NCI-H2196 (cell line): ENCODE data around the gene CTXND1.

Experiments
- DNase-seq: peaks from one replicate; lab custom pipeline; 2025; ENCODE audit not compliant: unreplicated experiment; lab: John Stamatoyannopoulos, UW

The CTXND1 gene

GRCh38 chr15:80183306-80183705 lies 68.7 kb downstream of the CTXND1 start:
- DNase-seq, result no peak

DNA sequence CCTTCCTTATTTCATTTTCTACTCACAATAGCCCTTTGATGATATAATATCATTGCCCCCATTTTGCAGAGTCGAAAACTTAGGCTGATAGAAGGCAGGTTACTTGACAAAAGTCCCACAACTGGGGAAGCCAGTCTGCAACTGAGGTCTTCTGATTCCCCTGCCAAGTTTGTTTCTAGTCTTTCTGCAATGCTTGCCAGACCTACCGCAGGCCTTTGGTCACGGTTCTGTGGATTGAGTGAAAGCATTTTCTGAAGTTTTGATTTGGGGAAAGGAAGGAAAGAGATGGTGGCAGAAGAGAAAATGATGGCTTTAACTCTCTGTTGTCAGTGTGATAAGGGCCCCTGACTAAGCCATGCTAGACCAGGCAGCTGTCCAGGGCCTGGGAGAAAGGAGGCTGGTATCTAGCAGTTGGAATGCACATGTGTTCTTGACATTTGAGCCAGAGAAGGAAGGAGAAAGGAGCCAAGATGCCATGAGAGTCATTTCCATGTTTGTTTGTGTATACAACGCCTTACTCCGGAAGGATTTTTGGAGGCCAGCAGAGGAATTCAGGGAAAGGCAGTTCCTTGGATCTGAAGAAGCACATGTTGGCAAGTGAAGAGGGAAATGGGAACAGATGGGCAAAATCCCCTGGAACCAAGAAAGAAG lies 69.3 kb downstream of the CTXND1 start:
- no peak for DNase-seq

GRCh38 chr15:80180986-80181385 lies 71.0 kb downstream of the CTXND1 start:
- no peak for DNase-seq

- DNase-seq, result no peak
Observed at GRCh38 chr15:80180468-80180867, 71.5 kb downstream of the CTXND1 start.

- no peak for DNase-seq
Observed at GRCh38 chr15:80179935-80180334, 72.1 kb downstream of the CTXND1 start.

GRCh38 chr15:80179025-80179759 lies 72.8 kb downstream of the CTXND1 start:
- DNase-seq, result no peak

DNA sequence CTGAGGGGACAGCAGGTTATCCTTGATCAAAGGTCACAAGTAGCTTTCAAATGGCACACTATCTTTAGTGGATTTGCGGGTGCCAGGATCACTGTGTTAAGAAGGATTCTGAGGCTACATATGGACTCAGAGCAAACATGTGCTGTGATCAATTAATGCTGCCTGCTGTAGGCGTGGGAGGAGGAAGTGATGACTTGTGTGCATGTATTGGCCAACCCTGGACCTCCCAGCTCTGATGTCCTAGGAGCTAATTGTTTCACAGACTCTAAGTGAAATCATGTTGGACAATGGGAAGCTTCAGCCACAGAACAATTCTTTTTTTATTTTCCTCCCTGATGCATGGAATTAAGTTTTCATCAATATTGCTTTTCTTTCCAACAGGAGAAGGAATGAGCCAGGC lies 74.9 kb downstream of the CTXND1 start:
- no peak for DNase-seq

DNA sequence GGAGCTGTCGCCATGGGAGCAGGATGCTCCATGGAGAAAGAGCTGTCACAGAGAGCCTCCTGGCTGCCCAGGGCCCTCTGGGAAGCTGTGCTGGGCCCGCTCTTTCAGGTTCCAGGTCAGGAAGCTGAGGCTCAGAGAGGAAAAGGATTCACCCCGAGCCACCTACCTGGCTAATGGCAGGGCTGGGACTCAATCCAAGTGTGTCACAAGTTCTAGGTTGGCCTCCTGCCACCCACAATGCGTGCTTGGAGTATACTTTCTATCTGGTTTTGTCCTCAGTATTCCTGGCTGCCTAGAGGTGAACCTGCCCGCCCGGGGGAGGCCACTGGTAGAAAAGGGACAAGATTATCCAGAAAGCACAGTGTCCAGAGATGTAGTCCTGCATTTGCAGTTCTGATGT lies 75.6 kb downstream of the CTXND1 start:
- DNase-seq, result no peak

DNA sequence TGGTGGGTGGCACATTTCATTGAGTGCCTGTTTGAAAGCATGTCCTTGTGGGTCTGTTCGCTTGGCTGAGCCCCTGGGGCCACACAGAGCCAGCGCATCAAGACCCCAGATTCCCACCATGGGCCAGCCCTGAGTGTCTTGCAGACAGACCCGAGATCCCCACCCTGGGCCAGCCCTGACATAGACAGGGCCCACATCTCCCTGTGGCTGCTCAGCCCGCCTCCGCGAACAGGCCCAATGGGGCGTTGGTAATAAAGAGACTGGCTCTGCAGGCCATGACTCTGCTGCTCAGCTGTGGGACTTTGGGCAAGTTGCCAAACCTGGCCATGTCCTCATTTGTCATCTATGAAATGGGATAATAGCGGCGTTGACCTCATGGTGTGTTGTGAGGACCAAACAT lies 76.6 kb downstream of the CTXND1 start:
- no peak for DNase-seq

- no peak for DNase-seq
Observed at GRCh38 chr15:80174017-80174746, 77.8 kb downstream of the CTXND1 start.

GRCh38 chr15:80173022-80173759 lies 78.8 kb downstream of the CTXND1 start:
- DNase-seq, result peak; percentile 53

DNA sequence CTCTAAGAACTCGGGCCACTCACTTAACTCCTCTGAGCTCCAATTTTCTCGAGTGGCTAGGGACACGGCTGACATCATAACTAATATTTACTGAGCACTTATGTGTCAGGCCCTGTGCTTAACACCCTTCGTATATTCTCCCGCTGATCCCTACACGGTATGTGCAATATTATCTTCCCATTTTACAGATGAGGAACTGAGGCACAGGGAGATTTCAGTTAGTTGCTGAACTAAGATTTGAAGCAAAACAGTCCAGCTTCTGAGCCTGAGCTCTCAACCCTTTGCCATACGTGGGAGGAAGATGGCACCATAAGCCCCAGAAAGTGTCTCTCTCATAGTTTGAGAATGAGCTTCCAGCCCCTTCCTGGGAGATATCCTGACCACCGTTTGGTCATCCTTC lies 79.6 kb downstream of the CTXND1 start:
- DNase-seq, result no peak

GRCh38 chr15:80171787-80172186 lies 80.2 kb downstream of the CTXND1 start:
- no peak for DNase-seq

DNA sequence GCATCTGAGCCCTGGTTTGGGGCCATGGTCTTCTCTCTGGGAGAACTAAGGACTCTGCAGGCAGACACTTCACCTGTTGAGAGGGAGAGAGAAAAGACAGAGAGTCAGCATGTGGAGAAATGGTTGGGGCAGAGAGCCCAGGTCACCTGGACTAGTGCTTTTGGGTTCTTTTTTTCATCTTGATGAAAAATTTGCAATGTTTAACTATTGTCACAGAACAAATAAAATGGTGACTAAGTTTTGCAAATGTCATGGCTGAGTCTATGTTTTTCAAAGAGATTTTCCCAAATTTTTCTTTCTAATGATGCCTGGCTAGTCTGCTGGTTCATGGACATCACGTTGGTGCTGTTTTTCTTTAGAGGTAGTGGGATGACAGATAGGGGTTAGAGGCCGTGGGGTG lies 81.4 kb downstream of the CTXND1 start:
- no peak for DNase-seq

- DNase-seq, result no peak
Observed at GRCh38 chr15:80169768-80170357, 82.2 kb downstream of the CTXND1 start.

DNA sequence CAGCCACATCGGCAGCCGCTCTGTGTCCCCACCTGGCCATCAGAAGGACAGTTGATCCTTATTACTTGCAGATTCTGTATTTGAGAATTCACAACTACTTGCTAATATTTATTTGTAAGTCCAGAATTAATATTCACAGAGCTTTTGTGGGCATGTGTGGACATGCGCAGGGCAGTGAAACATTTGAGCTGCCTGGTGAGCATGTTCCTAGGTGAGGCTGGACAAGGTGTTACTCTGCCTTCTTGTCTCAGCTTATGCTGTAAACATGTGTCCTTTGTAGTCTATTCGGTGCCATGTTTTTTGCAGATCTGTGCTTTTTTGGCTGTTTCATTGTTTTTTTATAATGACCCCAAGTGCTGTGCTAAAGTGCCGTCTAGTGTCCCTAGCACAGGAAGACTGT lies 83.6 kb downstream of the CTXND1 start:
- no peak for DNase-seq

DNA sequence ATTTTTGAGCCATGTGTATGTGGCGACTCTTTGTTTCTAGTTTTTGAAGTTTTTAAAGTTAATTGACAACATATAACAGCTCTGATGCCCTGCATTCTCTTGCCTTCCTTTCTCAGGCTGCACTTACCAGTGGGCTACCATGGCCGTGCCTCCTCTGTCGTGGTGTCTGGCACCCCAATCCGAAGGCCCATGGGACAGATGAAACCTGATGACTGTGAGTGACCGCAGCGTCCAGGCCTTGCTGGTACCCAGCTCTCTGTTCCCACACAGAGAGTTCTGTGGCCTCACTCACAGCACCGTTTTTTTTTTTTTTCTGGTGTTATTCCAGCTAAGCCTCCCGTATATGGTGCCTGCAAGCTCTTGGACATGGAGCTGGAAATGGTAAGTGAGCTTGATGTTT lies 84.1 kb downstream of the CTXND1 start:
- DNase-seq, result no peak

DNA sequence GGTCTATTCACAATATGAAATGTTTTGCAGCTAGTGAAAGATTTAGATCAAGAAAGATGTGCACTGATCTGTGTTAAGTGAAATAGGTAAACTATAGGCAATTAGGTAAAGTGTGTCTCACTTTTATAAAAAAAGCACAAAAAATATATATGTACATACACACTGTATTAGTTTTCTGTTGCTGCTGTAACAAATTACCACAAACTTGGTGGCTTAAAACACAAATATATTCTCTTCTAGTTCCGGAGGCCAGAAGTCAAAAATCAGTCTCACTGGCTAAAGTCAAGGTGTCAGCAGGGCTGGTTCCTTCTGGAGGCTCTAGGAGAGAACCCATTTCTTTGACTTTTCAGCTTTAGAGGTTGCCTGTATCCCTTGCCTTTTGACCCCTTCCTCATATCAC lies 88.1 kb downstream of the CTXND1 start:
- DNase-seq, result no peak

DNA sequence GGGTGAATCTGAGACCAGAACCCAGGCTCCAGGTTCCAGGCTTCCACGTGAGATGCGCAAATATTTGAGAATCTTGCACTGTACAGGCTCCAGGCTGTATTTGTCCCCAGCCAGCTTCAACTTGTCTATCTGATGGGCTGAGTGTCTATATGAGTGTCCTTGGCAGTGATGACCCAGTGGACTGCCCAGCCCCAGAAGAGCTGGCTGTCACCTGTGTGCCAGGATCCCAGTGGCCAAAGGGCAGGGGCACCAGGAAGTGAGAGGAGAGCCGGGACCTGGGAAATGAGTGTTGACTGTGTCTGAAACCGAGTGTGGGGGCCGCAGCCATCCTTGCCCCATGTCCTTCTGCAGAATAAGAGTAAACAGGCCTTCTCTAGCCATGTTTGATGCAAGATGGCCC lies 88.8 kb downstream of the CTXND1 start:
- no peak for DNase-seq

DNA sequence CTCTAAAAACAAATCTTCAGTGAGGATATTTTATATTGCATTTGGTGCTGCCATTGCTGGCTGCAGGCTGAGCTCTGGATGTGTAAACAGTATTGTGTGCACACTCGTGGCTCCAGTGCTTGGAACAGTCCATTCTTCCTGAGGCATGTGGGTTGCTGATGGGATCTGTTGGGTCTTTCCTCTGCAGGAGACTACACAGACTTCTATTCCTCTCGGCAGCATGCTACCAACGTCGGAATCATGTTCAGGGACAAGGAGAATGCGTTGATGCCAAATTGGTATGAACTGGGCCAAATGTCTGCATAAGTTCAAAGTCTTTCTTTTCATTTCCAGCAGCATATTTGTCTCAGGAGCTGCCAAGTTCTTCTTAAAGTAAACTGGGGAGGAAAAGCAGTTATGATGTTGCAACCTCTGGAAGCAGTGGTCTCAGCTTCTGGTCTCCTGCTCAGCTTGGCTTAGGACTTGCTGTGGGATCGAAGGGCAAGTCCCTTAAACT lies 89.9 kb downstream of the CTXND1 start:
- DNase-seq, result no peak

DNA sequence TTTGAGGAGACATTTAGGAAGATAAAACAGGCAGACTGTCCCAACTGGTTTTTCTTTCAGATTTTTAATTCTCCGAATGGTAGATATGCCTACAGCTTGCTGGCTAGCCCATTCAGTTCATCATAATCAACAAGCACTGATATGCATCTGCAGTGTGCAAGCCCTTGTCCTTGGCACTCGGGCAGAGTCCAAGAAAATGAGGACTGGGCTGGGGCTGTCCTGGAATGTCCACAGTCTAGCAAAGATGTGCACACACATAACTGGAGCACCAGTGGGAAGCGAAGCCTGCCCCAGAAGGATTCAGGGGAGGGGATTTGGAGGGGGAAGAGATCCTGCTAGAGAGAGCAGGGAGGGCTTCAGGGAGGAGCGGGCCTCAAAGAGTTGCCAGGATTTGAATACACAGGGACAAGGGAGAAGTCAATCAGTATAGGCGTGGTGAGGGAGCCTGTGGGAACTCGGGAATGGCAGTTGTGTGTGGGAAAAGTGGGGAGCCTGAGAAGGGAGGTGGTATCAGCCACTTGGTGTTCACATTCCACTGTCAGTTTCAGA lies 90.5 kb downstream of the CTXND1 start:
- no peak for DNase-seq
